ENCODE results near the gene ST7.

ST7 gene

GRCh38 chr7:117219485-117219884 lies 266.2 kb downstream of the ST7 start:
- no peaks in the 10 kb centered on the region for H3K9me3 ChIP-seq (ENCODE audit: severe bottlenecking)
- H3K36me3 ChIP-seq = no peaks in the 10 kb centered on the region
- H3K27me3 ChIP-seq (ENCODE audit: insufficient read depth, low read depth, severe bottlenecking) = peaks cover 63% of the 10 kb centered on the region
- no peak overlapping the region for H3K27ac ChIP-seq
- H3K4me3 ChIP-seq (ENCODE audit: low read depth, low read length) = no peak overlapping the region
- no peak for DNase-seq
- no peak for TF ChIP-seq CTCF (IDR thresholded peaks at IDR 0.05; ENCODE audit: low read depth, low read length)

GRCh38 chr7:117220836-117221235 lies 267.5 kb downstream of the ST7 start:
- no peak for DNase-seq
- no peak overlapping the region for H3K27ac ChIP-seq
- H3K9me3 ChIP-seq (ENCODE audit: severe bottlenecking) = no peaks in the 10 kb centered on the region
- H3K4me3 ChIP-seq (ENCODE audit: low read depth, low read length) = no peak overlapping the region
- no peak for TF ChIP-seq CTCF (IDR thresholded peaks at IDR 0.05; ENCODE audit: low read depth, low read length)
- H3K27me3 ChIP-seq (ENCODE audit: insufficient read depth, low read depth, severe bottlenecking) = peaks cover 62% of the 10 kb centered on the region
- no peaks in the 10 kb centered on the region for H3K36me3 ChIP-seq

- H3K27ac ChIP-seq = no peak overlapping the region
- no peak for TF ChIP-seq CTCF (IDR thresholded peaks at IDR 0.05; ENCODE audit: low read depth, low read length)
- no peak overlapping the region for H3K4me3 ChIP-seq (ENCODE audit: low read depth, low read length)
- H3K9me3 ChIP-seq (ENCODE audit: severe bottlenecking) = no peaks in the 10 kb centered on the region
- no peak for DNase-seq
- peaks cover 65% of the 10 kb centered on the region for H3K27me3 ChIP-seq (ENCODE audit: insufficient read depth, low read depth, severe bottlenecking)
- no peaks in the 10 kb centered on the region for H3K36me3 ChIP-seq
Measured at GRCh38 chr7:117225536-117225935, 272.2 kb downstream of the ST7 start.

GRCh38 chr7:117227091-117227490 lies 273.8 kb downstream of the ST7 start:
- Histone ChIP-seq H3K27ac (no peak overlapping the region), H3K9me3 (ENCODE audit: severe bottlenecking) (no peaks in the 10 kb centered on the region), H3K4me3 (ENCODE audit: low read depth, low read length) (no peak overlapping the region), H3K27me3 (ENCODE audit: insufficient read depth, low read depth, severe bottlenecking) (peaks cover 61% of the 10 kb centered on the region), H3K36me3 (no peaks in the 10 kb centered on the region)
- no peak for DNase-seq
- TF ChIP-seq CTCF (IDR thresholded peaks at IDR 0.05; ENCODE audit: low read depth, low read length) = no peak

GRCh38 chr7:117229350-117229749 lies 276.0 kb downstream of the ST7 start:
- TF ChIP-seq CTCF (IDR thresholded peaks at IDR 0.05; ENCODE audit: low read depth, low read length) = no peak
- no peak overlapping the region for H3K4me3 ChIP-seq (ENCODE audit: low read depth, low read length)
- no peak for DNase-seq
- H3K27ac ChIP-seq = no peak overlapping the region
- no peaks in the 10 kb centered on the region for H3K36me3 ChIP-seq
- H3K27me3 ChIP-seq (ENCODE audit: insufficient read depth, low read depth, severe bottlenecking) = peaks cover 48% of the 10 kb centered on the region
- no peaks in the 10 kb centered on the region for H3K9me3 ChIP-seq (ENCODE audit: severe bottlenecking)

- Histone ChIP-seq H3K27me3 (ENCODE audit: insufficient read depth, low read depth, severe bottlenecking) (peaks cover 41% of the 10 kb centered on the region), H3K36me3 (no peaks in the 10 kb centered on the region), H3K9me3 (ENCODE audit: severe bottlenecking) (no peaks in the 10 kb centered on the region), H3K27ac (no peak overlapping the region), H3K4me3 (ENCODE audit: low read depth, low read length) (no peak overlapping the region)
- TF ChIP-seq CTCF (IDR thresholded peaks at IDR 0.05; ENCODE audit: low read depth, low read length) = no peak
- no peak for DNase-seq
Measured at GRCh38 chr7:117230276-117231046, 277.2 kb downstream of the ST7 start.
